Measurements from ENCODE around the gene ZC3H11A. TPM values are rescaled to one million over a fixed set of nuclear protein-coding genes. Genes with fewer than 3 reads are reported as not detected.

The ZC3H11A gene
- total and polyA plus RNA-seq, 2 of the 13 experiments (the other 11 are each of a cell fraction or from before 2014, with no cell fraction given): 56.9 to 59.7 TPM

DNA sequence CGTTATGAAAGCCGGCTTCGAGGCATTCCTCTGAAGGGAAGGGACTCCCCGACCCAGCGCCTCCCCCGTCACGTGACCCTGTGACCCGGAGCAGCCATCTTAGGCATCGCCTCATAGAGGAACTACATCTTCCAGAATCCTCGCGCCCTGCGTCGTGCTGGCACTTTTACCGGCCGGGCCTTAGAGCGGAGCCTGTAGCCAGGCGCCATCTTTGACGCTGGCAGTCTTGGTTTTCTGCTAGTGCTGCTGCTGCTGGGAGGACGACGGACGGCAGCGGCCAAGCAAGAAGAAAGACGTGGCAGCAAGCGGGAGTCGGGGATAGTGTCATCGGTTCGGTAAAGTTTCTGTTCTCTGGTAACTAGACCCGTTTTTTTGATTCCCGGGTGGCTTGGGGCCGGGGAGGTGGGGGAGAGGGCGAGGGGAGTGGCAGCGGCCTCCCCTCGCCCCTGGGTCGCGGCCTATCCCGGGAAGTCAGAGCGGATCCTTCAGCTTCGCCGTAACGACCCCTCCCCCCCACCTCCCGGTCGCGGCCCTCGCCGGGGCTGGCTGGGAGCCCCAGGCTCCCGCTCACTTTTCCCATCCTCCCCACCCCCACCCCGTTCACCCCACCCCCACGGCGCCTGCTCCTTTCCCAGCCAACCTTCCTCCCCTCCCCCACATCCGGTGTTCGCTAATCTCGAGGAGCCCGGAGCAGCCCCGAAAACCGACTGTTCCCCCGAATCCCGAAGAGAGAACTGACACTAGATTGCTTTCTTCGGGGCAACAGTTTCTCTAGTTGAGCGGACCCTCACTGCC is at the start of gene ZC3H11A, which contains the start of gene ZBED6 (continued):
- TF ChIP-seq FLYWCH1 (CRISPR knock-in tag; IDR thresholded peaks at IDR 0.05) (no peak), ZNF264 (CRISPR knock-in tag; IDR thresholded peaks at IDR 0.05) (peak; percentile 45; the same call in 1 of the 2 replicates), ARID2 (CRISPR knock-in tag; IDR thresholded peaks at IDR 0.05; ENCODE audit: borderline replicate concordance) (no peak), YEATS2 (CRISPR knock-in tag; IDR thresholded peaks at IDR 0.05; ENCODE audit: borderline replicate concordance) (peak; percentile 79; the same call in 1 of the 2 replicates), ZNF773 (CRISPR knock-in tag; IDR thresholded peaks at IDR 0.05; ENCODE audit: borderline replicate concordance) (no peak; the same call in 1 of the 2 replicates), KAT7 (CRISPR knock-in tag; IDR thresholded peaks at IDR 0.05; ENCODE audit: borderline replicate concordance) (no peak; the same call in 1 of the 2 replicates), NR2F6 (IDR thresholded peaks at IDR 0.05) (peak; percentile 80), NR2F6 (CRISPR knock-in tag; IDR thresholded peaks at IDR 0.05) (peak; percentile 91), ZNF33B (CRISPR knock-in tag; IDR thresholded peaks at IDR 0.05) (no peak; the same call in 1 of the 2 replicates), ZNF263 (CRISPR knock-in tag; IDR thresholded peaks at IDR 0.05) (peak; percentile 60), ZNF605 (CRISPR knock-in tag; IDR thresholded peaks at IDR 0.05) (no peak; the same call in 1 of the 2 replicates), ZBTB7A (CRISPR knock-in tag; IDR thresholded peaks at IDR 0.05) (0 out of 2 replicates have a peak, but pooled peaks have one; percentile 33)
- TF ChIP-seq, protein P1, sequence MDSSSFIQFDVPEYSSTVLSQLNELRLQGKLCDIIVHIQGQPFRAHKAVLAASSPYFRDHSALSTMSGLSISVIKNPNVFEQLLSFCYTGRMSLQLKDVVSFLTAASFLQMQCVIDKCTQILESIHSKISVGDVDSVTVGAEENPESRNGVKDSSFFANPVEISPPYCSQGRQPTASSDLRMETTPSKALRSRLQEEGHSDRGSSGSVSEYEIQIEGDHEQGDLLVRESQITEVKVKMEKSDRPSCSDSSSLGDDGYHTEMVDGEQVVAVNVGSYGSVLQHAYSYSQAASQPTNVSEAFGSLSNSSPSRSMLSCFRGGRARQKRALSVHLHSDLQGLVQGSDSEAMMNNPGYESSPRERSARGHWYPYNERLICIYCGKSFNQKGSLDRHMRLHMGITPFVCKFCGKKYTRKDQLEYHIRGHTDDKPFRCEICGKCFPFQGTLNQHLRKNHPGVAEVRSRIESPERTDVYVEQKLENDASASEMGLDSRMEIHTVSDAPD (CRISPR knock-in tag; IDR thresholded peaks at IDR 0.05): no peak
- TF ChIP-seq, protein P2, sequence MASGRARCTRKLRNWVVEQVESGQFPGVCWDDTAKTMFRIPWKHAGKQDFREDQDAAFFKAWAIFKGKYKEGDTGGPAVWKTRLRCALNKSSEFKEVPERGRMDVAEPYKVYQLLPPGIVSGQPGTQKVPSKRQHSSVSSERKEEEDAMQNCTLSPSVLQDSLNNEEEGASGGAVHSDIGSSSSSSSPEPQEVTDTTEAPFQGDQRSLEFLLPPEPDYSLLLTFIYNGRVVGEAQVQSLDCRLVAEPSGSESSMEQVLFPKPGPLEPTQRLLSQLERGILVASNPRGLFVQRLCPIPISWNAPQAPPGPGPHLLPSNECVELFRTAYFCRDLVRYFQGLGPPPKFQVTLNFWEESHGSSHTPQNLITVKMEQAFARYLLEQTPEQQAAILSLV (CRISPR knock-in tag; IDR thresholded peaks at IDR 0.05; ENCODE audit: borderline replicate concordance): peak; percentile 73; the same call in 1 of the 2 replicates
- TF ChIP-seq, protein P3, sequence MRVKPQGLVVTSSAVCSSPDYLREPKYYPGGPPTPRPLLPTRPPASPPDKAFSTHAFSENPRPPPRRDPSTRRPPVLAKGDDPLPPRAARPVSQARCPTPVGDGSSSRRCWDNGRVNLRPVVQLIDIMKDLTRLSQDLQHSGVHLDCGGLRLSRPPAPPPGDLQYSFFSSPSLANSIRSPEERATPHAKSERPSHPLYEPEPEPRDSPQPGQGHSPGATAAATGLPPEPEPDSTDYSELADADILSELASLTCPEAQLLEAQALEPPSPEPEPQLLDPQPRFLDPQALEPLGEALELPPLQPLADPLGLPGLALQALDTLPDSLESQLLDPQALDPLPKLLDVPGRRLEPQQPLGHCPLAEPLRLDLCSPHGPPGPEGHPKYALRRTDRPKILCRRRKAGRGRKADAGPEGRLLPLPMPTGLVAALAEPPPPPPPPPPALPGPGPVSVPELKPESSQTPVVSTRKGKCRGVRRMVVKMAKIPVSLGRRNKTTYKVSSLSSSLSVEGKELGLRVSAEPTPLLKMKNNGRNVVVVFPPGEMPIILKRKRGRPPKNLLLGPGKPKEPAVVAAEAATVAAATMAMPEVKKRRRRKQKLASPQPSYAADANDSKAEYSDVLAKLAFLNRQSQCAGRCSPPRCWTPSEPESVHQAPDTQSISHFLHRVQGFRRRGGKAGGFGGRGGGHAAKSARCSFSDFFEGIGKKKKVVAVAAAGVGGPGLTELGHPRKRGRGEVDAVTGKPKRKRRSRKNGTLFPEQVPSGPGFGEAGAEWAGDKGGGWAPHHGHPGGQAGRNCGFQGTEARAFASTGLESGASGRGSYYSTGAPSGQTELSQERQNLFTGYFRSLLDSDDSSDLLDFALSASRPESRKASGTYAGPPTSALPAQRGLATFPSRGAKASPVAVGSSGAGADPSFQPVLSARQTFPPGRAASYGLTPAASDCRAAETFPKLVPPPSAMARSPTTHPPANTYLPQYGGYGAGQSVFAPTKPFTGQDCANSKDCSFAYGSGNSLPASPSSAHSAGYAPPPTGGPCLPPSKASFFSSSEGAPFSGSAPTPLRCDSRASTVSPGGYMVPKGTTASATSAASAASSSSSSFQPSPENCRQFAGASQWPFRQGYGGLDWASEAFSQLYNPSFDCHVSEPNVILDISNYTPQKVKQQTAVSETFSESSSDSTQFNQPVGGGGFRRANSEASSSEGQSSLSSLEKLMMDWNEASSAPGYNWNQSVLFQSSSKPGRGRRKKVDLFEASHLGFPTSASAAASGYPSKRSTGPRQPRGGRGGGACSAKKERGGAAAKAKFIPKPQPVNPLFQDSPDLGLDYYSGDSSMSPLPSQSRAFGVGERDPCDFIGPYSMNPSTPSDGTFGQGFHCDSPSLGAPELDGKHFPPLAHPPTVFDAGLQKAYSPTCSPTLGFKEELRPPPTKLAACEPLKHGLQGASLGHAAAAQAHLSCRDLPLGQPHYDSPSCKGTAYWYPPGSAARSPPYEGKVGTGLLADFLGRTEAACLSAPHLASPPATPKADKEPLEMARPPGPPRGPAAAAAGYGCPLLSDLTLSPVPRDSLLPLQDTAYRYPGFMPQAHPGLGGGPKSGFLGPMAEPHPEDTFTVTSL (CRISPR knock-in tag; IDR thresholded peaks at IDR 0.05; ENCODE audit: borderline replicate concordance): no peak
- TF ChIP-seq, protein P4, sequence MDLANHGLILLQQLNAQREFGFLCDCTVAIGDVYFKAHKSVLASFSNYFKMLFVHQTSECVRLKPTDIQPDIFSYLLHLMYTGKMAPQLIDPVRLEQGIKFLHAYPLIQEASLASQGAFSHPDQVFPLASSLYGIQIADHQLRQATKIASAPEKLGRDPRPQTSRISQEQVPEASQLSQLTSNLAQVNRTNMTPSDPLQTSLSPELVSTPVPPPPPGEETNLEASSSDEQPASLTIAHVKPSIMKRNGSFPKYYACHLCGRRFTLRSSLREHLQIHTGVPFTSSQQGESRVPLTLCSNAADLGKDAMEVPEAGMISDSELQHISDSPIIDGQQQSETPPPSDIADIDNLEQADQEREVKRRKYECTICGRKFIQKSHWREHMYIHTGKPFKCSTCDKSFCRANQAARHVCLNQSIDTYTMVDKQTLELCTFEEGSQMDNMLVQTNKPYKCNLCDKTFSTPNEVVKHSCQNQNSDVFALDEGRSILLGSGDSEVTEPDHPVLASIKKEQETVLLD (CRISPR knock-in tag; IDR thresholded peaks at IDR 0.05; ENCODE audit: low read depth): peak; percentile 55
